Endothelial cell of umbilical vein (primary cell): Measurements from ENCODE around the gene GNB1L. TPM values are rescaled to one million over a fixed set of nuclear protein-coding genes. Genes with fewer than 3 reads are reported as not detected.

Experiments used
- BruUV-seq: library from RNA; stranded (reverse); fragments of 400-500 nt; replicated peaks from 2 replicates; lab custom pipeline; 2021; lab: Mats Ljungman, UMichigan
- CTCF ChIA-PET: fragments of 300-600, 350-600 bp; sonication (Branson Sonifier 250); formaldehyde crosslinking; loops from one replicate; lab custom pipeline; 2021; ENCODE audit warnings: antibody characterized with exemption, inconsistent platforms; lab: Charles Lee
- POLR2A ChIA-PET: fragments of 300-600, 350-600 bp; sonication (Branson Sonifier 250); formaldehyde crosslinking; loops from one replicate; lab custom pipeline; 2021; ENCODE audit warnings: antibody characterized with exemption, inconsistent platforms; lab: Charles Lee
- DNase-seq: peaks from one replicate; pipeline ENCODE4 v3.0.0-alpha.2; 2011; ENCODE audit warnings: low read depth, low spot score
- FAIRE-seq: peaks from 2 replicates; lab custom pipeline; 2011; peaks lifted over from hg19 to GRCh38; lab: Jason Lieb, UNC
- H2AFZ ChIP-seq: 2 replicates; pipeline ENCODE4 v1.6.0; 2012; ENCODE audit warnings: low read depth, low read length, control low read depth, inconsistent platforms
- H3K27ac ChIP-seq: 2 replicates; pipeline ENCODE4 v1.5.1; 2011; ENCODE audit warnings: low read depth, mild to moderate bottlenecking, control low read depth, low read length, moderate library complexity; ENCODE audit not compliant: insufficient read depth
- H3K27me3 ChIP-seq, 2 experiments: 2 replicates each; pipeline versions ENCODE4 v1.6.0 to v1.6.1; 2011; ENCODE audit warnings: low read length in 2 of 2, mixed read lengths in 1 of 2; ENCODE audit not compliant: control insufficient read depth in 2 of 2, insufficient read depth in 2 of 2
- H3K36me3 ChIP-seq, 2 experiments: 2 replicates in 1 of 2; 3 replicates in 1 of 2; pipeline ENCODE4 v1.5.1; 2011; ENCODE audit warnings: low read length in 2 of 2, mild to moderate bottlenecking in 1 of 2, moderate library complexity in 1 of 2; ENCODE audit not compliant: control insufficient read depth in 2 of 2, insufficient read depth in 2 of 2; ENCODE audit errors: extremely low read depth in 1 of 2
- H3K4me1 ChIP-seq: 3 replicates; pipeline ENCODE4 v1.5.1; 2011; ENCODE audit warnings: mild to moderate bottlenecking, low read length; ENCODE audit not compliant: control insufficient read depth, insufficient read depth; ENCODE audit errors: extremely low read depth
- H3K4me2 ChIP-seq: 2 replicates; pipeline ENCODE4 v1.6.1; 2011; ENCODE audit warnings: low read length, control low read depth, mixed read lengths; ENCODE audit not compliant: insufficient read depth
- H3K4me3 ChIP-seq, 3 experiments: fragments of 200-600 bp in 1 of 3; sonication (generic), shearing (Covaris generic) in 1 of 3; replicated peaks in 1 of 3; 2 replicates each; pipeline ENCODE4 v1.5.1; 2011 to 2016; ENCODE audit warnings: control low read depth in 3 of 3, low read length in 3 of 3, mild to moderate bottlenecking in 2 of 3, inconsistent platforms in 1 of 3, low read depth in 1 of 3, moderate library complexity in 1 of 3; ENCODE audit not compliant: insufficient read depth in 1 of 3
- H3K79me2 ChIP-seq: 2 replicates; pipeline ENCODE4 v1.6.0; 2012; ENCODE audit warnings: low read length, inconsistent platforms; ENCODE audit not compliant: control insufficient read depth, insufficient read depth
- H3K9ac ChIP-seq: replicated peaks from 2 replicates; pipeline ENCODE3; 2011; ENCODE audit warnings: low read length, control low read depth; ENCODE audit not compliant: insufficient read depth; ENCODE audit errors: extremely low read depth
- H3K9me1 ChIP-seq: replicated peaks from 3 replicates; pipeline ENCODE4 v1.6.0; 2011; ENCODE audit warnings: mild to moderate bottlenecking, low read length; ENCODE audit not compliant: control insufficient read depth, insufficient read depth; ENCODE audit errors: extremely low read depth
- H3K9me3 ChIP-seq: replicated peaks from 2 replicates; pipeline ENCODE4 v1.5.1; 2012; ENCODE audit warnings: low read length, inconsistent platforms; ENCODE audit not compliant: control insufficient read depth, insufficient read depth
- H4K20me1 ChIP-seq: replicated peaks from 2 replicates; pipeline ENCODE3; 2011; ENCODE audit warnings: mild to moderate bottlenecking, low read length; ENCODE audit not compliant: control insufficient read depth, insufficient read depth; ENCODE audit errors: extremely low read depth
- CTCF ChIP-seq, 2 donors: IDR thresholded peaks; 1 replicate in 1 of 2; 2 replicates in 1 of 2; pipeline ENCODE4 v1.5.1; 2011; ENCODE audit warnings: low read length in 2 of 2, mild to moderate bottlenecking in 2 of 2, moderate library complexity in 2 of 2, control low read depth in 1 of 2, inconsistent platforms in 1 of 2, low read depth in 1 of 2; ENCODE audit not compliant: insufficient read depth in 1 of 2; ENCODE audit errors: extremely low read depth in 1 of 2
- EZH2 ChIP-seq: IDR thresholded peaks from 2 replicates; pipeline ENCODE4 v1.6.1; 2012; ENCODE audit warnings: borderline replicate concordance, low read depth, mild to moderate bottlenecking, moderate library complexity, low read length, inconsistent platforms; ENCODE audit not compliant: severe bottlenecking
- FOS ChIP-seq: IDR thresholded peaks from 2 replicates; pipeline ENCODE4 v1.6.1; 2011; ENCODE audit warnings: mild to moderate bottlenecking, low read length, moderate library complexity, borderline replicate concordance; ENCODE audit not compliant: insufficient read depth
- GATA2 ChIP-seq: IDR thresholded peaks from 2 replicates; pipeline ENCODE4 v1.7.0; 2011; ENCODE audit warnings: low read depth, mild to moderate bottlenecking, moderate library complexity, mixed read lengths, low read length; ENCODE audit not compliant: insufficient read length, insufficient read depth
- JUN ChIP-seq: IDR thresholded peaks from 2 replicates; pipeline ENCODE4 v1.6.1; 2011; ENCODE audit warnings: borderline replicate concordance, low read depth; ENCODE audit not compliant: insufficient read length, insufficient read depth
- MAX ChIP-seq: IDR thresholded peaks from 2 replicates; pipeline ENCODE4 v1.6.1; 2011; ENCODE audit not compliant: insufficient read depth, insufficient read length
- MYC ChIP-seq: IDR thresholded peaks from one replicate; pipeline ENCODE4 v1.6.1; 2011; ENCODE audit warnings: mild to moderate bottlenecking, low read depth, low read length
- POLR2A ChIP-seq: IDR thresholded peaks from 2 replicates; pipeline ENCODE4 v1.6.1; 2012; ENCODE audit warnings: low read depth, mild to moderate bottlenecking, control low read depth, low read length
- POLR2AphosphoS5 ChIP-seq: IDR thresholded peaks from 2 replicates; pipeline ENCODE4 v1.6.1; 2012; ENCODE audit warnings: low read depth, mild to moderate bottlenecking, control low read depth, low read length, moderate library complexity; ENCODE audit not compliant: insufficient read depth
- dilution Hi-C: fragments of 300-500 bp; cut with MboI; formaldehyde crosslinking; loops from one replicate; pipeline ENCODE4 v1.15.0; 2019; ENCODE audit warnings: low sequenced_read_pairs; ENCODE audit not compliant: extremely low pct_ligation_motif_present
- intact Hi-C: fragments of 100-400 bp; cut with micrococcal nuclease; formaldehyde crosslinking; loops from one replicate; pipeline ENCODE4 v1.10.0; 2022
- polyA plus RNA-seq, 4 experiments: library from polyadenylated mRNA; depleted of rRNA in 3 of 4; stranded (reverse) in 3 of 4; unstranded in 1 of 4; fragments of >200 nt; gene quantifications; 2 replicates each; pipeline versions ENCODE4 v1.2.1 to v1.2.3, GENCODE V29; 2011 to 2012; ENCODE audit warnings: missing spikeins in 1 of 4
- total RNA-seq: library from RNA; stranded (reverse); gene quantifications from 2 replicates; pipeline ENCODE4 v1.2.3, GENCODE V29; 2021

Gene GNB1L
- total and polyA plus RNA-seq, 2 donors (not counting 3 experiments of a cell fraction or from before 2014, with no cell fraction given) = 5.4 to 5.9 TPM

- dilution Hi-C loops (no loop called here), intact Hi-C loops (loop anchor here (5.0 kb wide), 1 partner anchor 94 kb away; the partner anchor contains the start of genes GNB1L and RTL10)
- FAIRE-seq (no peak), DNase-seq (no peak)
- ChIA-PET POLR2A (no interaction called here), CTCF (interaction anchor here (1.4 to 5.6 kb wide), 3 partner anchors 14 to 154 kb away, joined by 4 to 73 read pairs (median 8); no protein-coding TSS in a partner anchor)
- H3K27me3 ChIP-seq = peaks cover 34 to 62% of the 10 kb centered on the region in 2 experiments
- no peak overlapping the region for H2AFZ ChIP-seq
- no TSS peak for BruUV-seq
- H3K4me3 ChIP-seq = peak overlapping the region in 1 of 3 experiments; percentile 13
- no peak overlapping the region for H3K4me2 ChIP-seq
- H4K20me1 ChIP-seq = no peaks in the 10 kb centered on the region
- TF ChIP-seq MYC (no peak), POLR2A (no peak), CTCF (IDR thresholded peaks at IDR 0.05; ENCODE audit: extremely low read depth in 1 of 2, insufficient read depth in 1 of 2, low read depth in 1 of 2, low read length in 2 of 2) (no peak), FOS (no peak), MAX (no peak), JUN (no peak), POLR2AphosphoS5 (no peak), EZH2 (no peak), GATA2 (no peak)
- no peaks in the 10 kb centered on the region for H3K9me1 ChIP-seq
- no peak overlapping the region for H3K9ac ChIP-seq
- peaks cover 12% of the 10 kb centered on the region for H3K4me1 ChIP-seq
- no peaks in the 10 kb centered on the region for H3K36me3 ChIP-seq
- no peak overlapping the region for H3K27ac ChIP-seq
- no peaks in the 10 kb centered on the region for H3K9me3 ChIP-seq
- H3K79me2 ChIP-seq = peaks cover 19% of the 10 kb centered on the region
Observed at GRCh38 chr22:19757985-19758895, 96.4 kb downstream of the GNB1L start.
